ENCODE measurements around the gene TRIM52.

TRIM52 gene

GRCh38 chr5:181233801-181234454 is 27.0 kb downstream of the TRIM52 start:
- POLR2A ChIA-PET: interaction anchor here (1.8 to 5.0 kb wide), 5 partner anchors 9 to 42 kb away, joined by 6 to 49 read pairs (median 13); partner anchors contain the start of genes RACK1, TRIM41 and TRIM52
- H3K36me3 ChIP-seq (ENCODE audit: control insufficient read depth in 2 of 2, insufficient read depth in 1 of 2, low read length in 2 of 2): peaks cover 21 to 89% of the 10 kb centered on the region in 2 experiments
- H3K27ac ChIP-seq (ENCODE audit: extremely low read depth, low read depth, low read length): no peak overlapping the region
- H3K4me1 ChIP-seq (ENCODE audit: control insufficient read depth, insufficient read depth, low read length): no peaks in the 10 kb centered on the region
- no peak for TF ChIP-seq ZNF394 (tag by site-specific recombination; IDR thresholded peaks at IDR 0.05; ENCODE audit: borderline replicate concordance)
- TF ChIP-seq ZNF416 (tag by site-specific recombination; IDR thresholded peaks at IDR 0.05): no peak
- TF ChIP-seq ZBTB17 (tag by site-specific recombination; IDR thresholded peaks at IDR 0.05): peak; percentile 59
- no peak for TF ChIP-seq ZFHX2 (tag by site-specific recombination; conservative IDR thresholded peaks at IDR 0.05)
- TF ChIP-seq ZNF600 (tag by site-specific recombination; IDR thresholded peaks at IDR 0.05): 0 out of 2 replicates have a peak, but pooled peaks have one; percentile 27
- TF ChIP-seq TCF7L2 (IDR thresholded peaks at IDR 0.05; ENCODE audit: borderline replicate concordance, low read depth, low read length): no peak
- TF ChIP-seq ZNF660 (tag by site-specific recombination; IDR thresholded peaks at IDR 0.05): no peak
- peak; percentile 93 for TF ChIP-seq ZNF341 (tag by site-specific recombination; IDR thresholded peaks at IDR 0.05; ENCODE audit: low read depth)
- TF ChIP-seq ZFP37 (tag by site-specific recombination; IDR thresholded peaks at IDR 0.05): no peak
- TF ChIP-seq, protein P1, sequence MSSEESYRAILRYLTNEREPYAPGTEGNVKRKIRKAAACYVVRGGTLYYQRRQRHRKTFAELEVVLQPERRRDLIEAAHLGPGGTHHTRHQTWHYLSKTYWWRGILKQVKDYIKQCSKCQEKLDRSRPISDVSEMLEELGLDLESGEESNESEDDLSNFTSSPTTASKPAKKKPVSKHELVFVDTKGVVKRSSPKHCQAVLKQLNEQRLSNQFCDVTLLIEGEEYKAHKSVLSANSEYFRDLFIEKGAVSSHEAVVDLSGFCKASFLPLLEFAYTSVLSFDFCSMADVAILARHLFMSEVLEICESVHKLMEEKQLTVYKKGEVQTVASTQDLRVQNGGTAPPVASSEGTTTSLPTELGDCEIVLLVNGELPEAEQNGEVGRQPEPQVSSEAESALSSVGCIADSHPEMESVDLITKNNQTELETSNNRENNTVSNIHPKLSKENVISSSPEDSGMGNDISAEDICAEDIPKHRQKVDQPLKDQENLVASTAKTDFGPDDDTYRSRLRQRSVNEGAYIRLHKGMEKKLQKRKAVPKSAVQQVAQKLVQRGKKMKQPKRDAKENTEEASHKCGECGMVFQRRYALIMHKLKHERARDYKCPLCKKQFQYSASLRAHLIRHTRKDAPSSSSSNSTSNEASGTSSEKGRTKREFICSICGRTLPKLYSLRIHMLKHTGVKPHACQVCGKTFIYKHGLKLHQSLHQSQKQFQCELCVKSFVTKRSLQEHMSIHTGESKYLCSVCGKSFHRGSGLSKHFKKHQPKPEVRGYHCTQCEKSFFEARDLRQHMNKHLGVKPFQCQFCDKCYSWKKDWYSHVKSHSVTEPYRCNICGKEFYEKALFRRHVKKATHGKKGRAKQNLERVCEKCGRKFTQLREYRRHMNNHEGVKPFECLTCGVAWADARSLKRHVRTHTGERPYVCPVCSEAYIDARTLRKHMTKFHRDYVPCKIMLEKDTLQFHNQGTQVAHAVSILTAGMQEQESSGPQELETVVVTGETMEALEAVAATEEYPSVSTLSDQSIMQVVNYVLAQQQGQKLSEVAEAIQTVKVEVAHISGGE (tag by site-specific recombination; conservative IDR thresholded peaks at IDR 0.05; ENCODE audit: low read depth): no peak
- no peak for TF ChIP-seq ZNF791 (tag by site-specific recombination; IDR thresholded peaks at IDR 0.05)
- no peak for TF ChIP-seq GLIS1 (tag by site-specific recombination; IDR thresholded peaks at IDR 0.05)
- 0 out of 2 replicates have a peak, but pooled peaks have one; percentile 8 for TF ChIP-seq IKZF3 (tag by site-specific recombination; IDR thresholded peaks at IDR 0.05)
- TF ChIP-seq ZNF24 (tag by site-specific recombination; IDR thresholded peaks at IDR 0.05): no peak
- H3K9me3 ChIP-seq (ENCODE audit: control insufficient read depth, insufficient read depth, low read depth, low read length): no peaks in the 10 kb centered on the region
- CTCF ChIA-PET: no interaction called here
- no peak overlapping the region for H3K4me3 ChIP-seq (ENCODE audit: low read depth, low read length)

DNA sequence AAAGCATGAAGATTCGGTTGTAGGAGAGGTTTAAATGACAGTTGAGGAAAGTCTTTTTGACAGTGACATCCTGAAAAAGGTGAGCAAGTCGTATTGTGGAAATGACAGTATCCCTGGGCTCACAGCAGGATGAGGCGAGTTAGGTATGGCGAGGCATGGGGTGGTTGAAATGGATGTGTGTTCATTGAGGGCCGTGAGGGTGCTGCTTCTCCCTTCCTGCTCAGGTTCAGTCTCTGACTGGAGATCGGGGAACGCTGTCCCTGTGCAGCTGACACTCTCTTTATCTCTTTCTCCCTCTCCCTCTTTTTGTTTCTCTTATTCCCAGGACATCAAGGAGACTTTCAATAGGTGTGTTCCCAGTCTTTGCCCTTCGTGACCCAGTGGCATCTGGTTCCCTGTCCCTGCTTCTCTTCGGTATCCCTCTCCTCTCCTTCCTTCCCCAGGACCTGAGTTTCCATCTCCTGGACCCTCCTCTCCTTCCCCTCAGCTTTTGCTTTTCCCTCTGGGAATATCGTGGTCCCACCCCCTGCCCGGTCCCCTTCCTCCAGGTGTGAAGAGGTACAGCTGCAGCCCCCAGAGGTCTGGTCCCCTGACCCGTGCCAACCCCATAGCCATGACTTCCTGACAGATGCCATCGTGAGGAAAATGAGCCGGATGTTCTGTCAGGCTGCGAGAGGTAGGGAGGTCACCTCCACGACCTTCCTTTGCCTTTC is 27.7 kb downstream of the TRIM52 start:
- TF ChIP-seq BCL11A (tag by site-specific recombination; IDR thresholded peaks at IDR 0.05; ENCODE audit: low read depth) (peak; percentile 46; the same call in 1 of the 2 replicates), IKZF3 (tag by site-specific recombination; IDR thresholded peaks at IDR 0.05) (peak; percentile 62), ZNF2 (tag by site-specific recombination; IDR thresholded peaks at IDR 0.05) (no peak)
- no peaks in the 10 kb centered on the region for H3K4me1 ChIP-seq (ENCODE audit: control insufficient read depth, insufficient read depth, low read length)
- H3K27ac ChIP-seq (ENCODE audit: extremely low read depth, low read depth, low read length): no peak overlapping the region
- ChIA-PET POLR2A (interaction anchor here (2.2 to 2.6 kb wide), 2 partner anchors 10 kb away, joined by 6 to 13 read pairs; partner anchors contain the start of gene RACK1), CTCF (no interaction called here)
- H3K36me3 ChIP-seq (ENCODE audit: control insufficient read depth in 2 of 2, insufficient read depth in 1 of 2, low read length in 2 of 2): peaks cover 16 to 84% of the 10 kb centered on the region in 2 experiments
- no peak overlapping the region for H3K4me3 ChIP-seq (ENCODE audit: low read depth, low read length)
- H3K9me3 ChIP-seq (ENCODE audit: control insufficient read depth, insufficient read depth, low read depth, low read length): no peaks in the 10 kb centered on the region

- TF ChIP-seq ZIC2 (tag by site-specific recombination; IDR thresholded peaks at IDR 0.05) (no peak), ZNF600 (tag by site-specific recombination; IDR thresholded peaks at IDR 0.05) (peak; percentile 75)
- ChIA-PET POLR2A (interaction anchor here (2.2 kb wide), 1 partner anchor 9 kb away, joined by 6 read pairs; no protein-coding TSS in a partner anchor), CTCF (no interaction called here)
- Histone ChIP-seq H3K4me3 (ENCODE audit: low read depth, low read length) (no peak overlapping the region), H3K4me1 (ENCODE audit: control insufficient read depth, insufficient read depth, low read length) (no peaks in the 10 kb centered on the region), H3K36me3 (ENCODE audit: control insufficient read depth in 2 of 2, insufficient read depth in 1 of 2, low read length in 2 of 2) (peaks cover 17 to 80% of the 10 kb centered on the region in 2 experiments), H3K27ac (ENCODE audit: extremely low read depth, low read depth, low read length) (no peak overlapping the region), H3K9me3 (ENCODE audit: control insufficient read depth, insufficient read depth, low read depth, low read length) (no peaks in the 10 kb centered on the region)
These were observed 28.4 kb downstream of the TRIM52 start for GRCh38 chr5:181232593-181232992.
